Natural killer cell (primary cell): ENCODE results near the gene IRF9. TPM values are rescaled to one million over a fixed set of nuclear protein-coding genes. Genes with fewer than 3 reads are reported as not detected.
A peak's percentile ranks its signal among the peaks of the same experiment; 100 is the strongest.

Experiments
- ATAC-seq, 3 donors: fragments of 150-1000 bp in 2 of 3; fragments of 200-7000 bp in 1 of 3; cut with Tn5 transposase; 1 replicate in 1 of 3; 2 replicates in 2 of 3; pipeline ENCODE4 v1.10.0; 2021; ENCODE audit warnings: mild to moderate bottlenecking in 2 of 3, moderate library complexity in 2 of 3
- DNase-seq, 2 donors: peaks; one replicate each; pipeline versions ENCODE4 v3.0.0 to v3.0.0-alpha.2; 2013 to 2021; ENCODE audit warnings: mixed read lengths in 1 of 2
- H3K27ac ChIP-seq: one replicate; pipeline ENCODE4 v1.5.1; 2013; ENCODE audit warnings: mild to moderate bottlenecking, low read length
- H3K27me3 ChIP-seq: one replicate; pipeline ENCODE4 v1.6.1; 2013; ENCODE audit warnings: low read length; ENCODE audit not compliant: control insufficient read depth, insufficient read depth
- H3K36me3 ChIP-seq: one replicate; pipeline ENCODE4 v1.6.1; 2013; ENCODE audit warnings: low read length; ENCODE audit not compliant: control insufficient read depth, insufficient read depth
- H3K4me1 ChIP-seq: one replicate; pipeline ENCODE4 v1.6.1; 2013; ENCODE audit warnings: low read length; ENCODE audit not compliant: control insufficient read depth, insufficient read depth
- H3K4me3 ChIP-seq: one replicate; pipeline ENCODE4 v1.5.1; 2013; ENCODE audit warnings: low read length
- H3K9me3 ChIP-seq: one replicate; pipeline ENCODE4 v1.6.1; 2013; ENCODE audit warnings: low read length; ENCODE audit not compliant: control insufficient read depth, insufficient read depth
- H3K27ac Mint-ChIP-seq, 2 donors: one replicate each; pipeline ENCODE4 v1.8.0; 2022; ENCODE audit warnings: mild to moderate bottlenecking in 2 of 2, mixed read lengths in 2 of 2, moderate library complexity in 1 of 2
- H3K27me3 Mint-ChIP-seq, 2 donors: one replicate each; pipeline ENCODE4 v1.8.0; 2022; ENCODE audit warnings: low read depth in 2 of 2, mixed read lengths in 2 of 2
- H3K36me3 Mint-ChIP-seq: one replicate; pipeline ENCODE4 v1.8.0; 2022; ENCODE audit warnings: mixed read lengths
- H3K4me1 Mint-ChIP-seq, 2 donors: one replicate each; pipeline ENCODE4 v1.8.0; 2022; ENCODE audit warnings: mixed read lengths in 2 of 2
- H3K4me3 Mint-ChIP-seq: one replicate; pipeline ENCODE4 v1.8.0; 2022; ENCODE audit warnings: mild to moderate bottlenecking, moderate library complexity, mixed read lengths
- H3K9me3 Mint-ChIP-seq, 2 donors: one replicate each; pipeline ENCODE4 v1.8.0; 2022; ENCODE audit warnings: mixed read lengths in 2 of 2
- CTCF ChIP-seq: fragments of 200-600 bp; IDR thresholded peaks from one replicate; pipeline ENCODE4 v1.8.0; 2022; ENCODE audit warnings: antibody characterized with exemption
- WGBS: methylation state at CpG from one replicate; pipeline ENCODE4 v1.1.7; 2013; ENCODE audit warnings: missing lambda C conversion rate; ENCODE audit not compliant: insufficient coverage; 5-methylcytosine and 5-hydroxymethylcytosine counted together
- intact Hi-C: fragments of 100-400 bp; cut with micrococcal nuclease; formaldehyde crosslinking; loops from one replicate; pipeline ENCODE4 v1.14.2; 2022
- total RNA-seq, 4 donors: library from RNA; stranded (reverse); fragments of 120-200 nt in 1 of 4; gene quantifications; one replicate each; pipeline versions ENCODE4 v1.2.3 to v1.2.4, GENCODE V29; 2013 to 2022

Gene IRF9
- total RNA-seq, 3 donors from 2014 or later (not counting 1 experiment from before 2014, with no cell fraction given): 178 to 348 (median 319) TPM

GRCh38 chr14:24213866-24214662 is 53.0 kb downstream of the IRF9 start:
- Mint-ChIP-seq H3K27ac (peak overlapping the region; percentile 98 to 99), H3K27me3 (no peaks in the 10 kb centered on the region), H3K36me3 (peaks cover 15% of the 10 kb centered on the region), H3K4me3 (peak overlapping the region; percentile 99), H3K9me3 (no peaks in the 10 kb centered on the region), H3K4me1 (peaks cover 50 to 53% of the 10 kb centered on the region in 2 donors)
- Histone ChIP-seq H3K27ac (peak overlapping the region; percentile 93), H3K9me3 (no peaks in the 10 kb centered on the region), H3K4me3 (no peak overlapping the region), H3K4me1 (peaks cover 30% of the 10 kb centered on the region), H3K36me3 (peaks cover 24% of the 10 kb centered on the region), H3K27me3 (no peaks in the 10 kb centered on the region)
- DNase-seq: peak in 1 of 2 donors; percentile 7
- intact Hi-C loops: loop anchor here (1.0 to 2.0 kb wide), 4 partner anchors 19 to 100 kb away; partner anchors contain the start of genes DCAF11, IPO4, NRL and PSME2
- no peak for TF ChIP-seq CTCF
- WGBS: 96% methylated on average over 7 of the region's 7 CpGs
- ATAC-seq: no peak

- 0% methylated on average over 38 of the region's 40 CpGs for WGBS
- no peaks in the 10 kb centered on the region for H3K27me3 Mint-ChIP-seq
- intact Hi-C loops: loop anchor here (1.0 to 5.0 kb wide), 6 partner anchors 17 to 215 kb away; partner anchors contain the start of genes GMPR2, LTB4R, LTB4R2 and NEDD8
- H3K36me3 ChIP-seq: peaks cover 9% of the 10 kb centered on the region
- peaks cover 30% of the 10 kb centered on the region for H3K4me1 ChIP-seq
- peak within 1 kb of the TSS; percentile 98 to 99 for H3K27ac Mint-ChIP-seq
- peak within 1 kb of the TSS; percentile 82 for H3K27ac ChIP-seq
- H3K4me1 Mint-ChIP-seq: peaks cover 48 to 50% of the 10 kb centered on the region in 2 donors
- H3K9me3 Mint-ChIP-seq: no peaks in the 10 kb centered on the region
- ATAC-seq (peak; percentile 74 to 86 (median 74)), DNase-seq (peak; percentile 81 to 96)
- peak within 1 kb of the TSS; percentile 90 for H3K4me3 Mint-ChIP-seq
- TF ChIP-seq CTCF: peak; percentile 61
- H3K27me3 ChIP-seq: no peaks in the 10 kb centered on the region
- H3K9me3 ChIP-seq: no peaks in the 10 kb centered on the region
- peak within 1 kb of the TSS; percentile 63 for H3K4me3 ChIP-seq
- H3K36me3 Mint-ChIP-seq: peaks cover 6% of the 10 kb centered on the region
Measured at GRCh38 chr14:24215495-24216344, 54.7 kb downstream of the IRF9 start, which contains the start of gene MDP1. Gene MDP1 (minus strand): TSS chr14:24216066. CDS start chr14:24215955, 111 bp downstream.

Other genes with a start within 250 kb of the IRF9 start
- 10 to 100 TPM in 1 of 3 donors, 1 to 10 TPM in 2; 7.5 to 10.1 (median 9.9) TPM for gene DHRS4, start 207.5 kb upstream of the IRF9 start, total RNA-seq
- 10 to 100 TPM in 1 of 3 donors, 1 to 10 TPM in 2; 8.6 to 12.4 (median 9.7) TPM for gene DHRS4L2, start 172.3 kb upstream of the IRF9 start, total RNA-seq
- gene CARMIL3, start 109.3 kb upstream of the IRF9 start, total RNA-seq: 10 to 100 TPM; 17.8 to 28.6 (median 18.6) TPM
- gene CPNE6, start 89.7 kb upstream of the IRF9 start, total RNA-seq: not detected
- gene PCK2, start 67.0 kb upstream of the IRF9 start, total RNA-seq: 10 to 100 TPM in 2 of 3 donors, 1 to 10 TPM in 1; 9.8 to 13.8 (median 12.3) TPM
- 10 to 100 TPM; 77.5 to 99.3 (median 96.3) TPM for gene DCAF11, start 46.5 kb upstream of the IRF9 start, total RNA-seq
- 1 to 10 TPM in 2 of 3 donors, under 1 TPM in 1; 0.78 to 3.3 (median 2.8) TPM for gene NRL, start 46.3 kb upstream of the IRF9 start, total RNA-seq
- 1 to 10 TPM in 2 of 3 donors, under 1 TPM in 1; 0.80 to 2.8 (median 2.3) TPM for gene FITM1, start 30.6 kb upstream of the IRF9 start, total RNA-seq
- gene PSME1, start 25.1 kb upstream of the IRF9 start, total RNA-seq: 100 to 1,000 TPM; 315 to 345 (median 318) TPM
- 10 to 100 TPM in 2 of 3 donors, 1 to 10 TPM in 1; 9.3 to 12.3 (median 12.0) TPM for gene EMC9, start 19.7 kb upstream of the IRF9 start, total RNA-seq
- gene PSME2, start 14.7 kb upstream of the IRF9 start, total RNA-seq: 100 to 1,000 TPM; 193 to 237 (median 234) TPM
- gene RNF31, start 13.8 kb upstream of the IRF9 start, total RNA-seq: 100 to 1,000 TPM in 2 of 3 donors, 10 to 100 TPM in 1; 96.9 to 134 (median 125) TPM
- gene REC8, start 10.8 kb downstream of the IRF9 start, total RNA-seq: 100 to 1,000 TPM in 2 of 3 donors, 10 to 100 TPM in 1; 77.7 to 138 (median 103) TPM
- gene IPO4, start 27.6 kb downstream of the IRF9 start, total RNA-seq: 10 to 100 TPM; 46.2 to 61.5 (median 51.9) TPM
- gene TM9SF1, start 34.2 kb downstream of the IRF9 start, total RNA-seq: 10 to 100 TPM; 15.2 to 32.1 (median 28.7) TPM
- gene TSSK4, start 44.4 kb downstream of the IRF9 start, total RNA-seq: 1 to 10 TPM; 1.3 to 2.9 (median 1.5) TPM
- 100 to 1,000 TPM; 105 to 118 (median 115) TPM for gene CHMP4A, start 52.2 kb downstream of the IRF9 start, total RNA-seq
- 1 to 10 TPM; 4.0 to 6.1 (median 5.5) TPM for gene MDP1, start 54.8 kb downstream of the IRF9 start, total RNA-seq
- gene NEDD8, start 71.1 kb downstream of the IRF9 start, total RNA-seq: 100 to 1,000 TPM in 1 of 3 donors, 10 to 100 TPM in 2; 93.6 to 109 (median 95.9) TPM
- 10 to 100 TPM; 46.5 to 63.3 (median 53.3) TPM for gene GMPR2, start 71.7 kb downstream of the IRF9 start, total RNA-seq
- gene TINF2, start 81.4 kb downstream of the IRF9 start, total RNA-seq: 100 to 1,000 TPM; 158 to 269 (median 176) TPM
- gene TGM1, start 101.9 kb downstream of the IRF9 start, total RNA-seq: 1 to 10 TPM; 1.7 to 4.9 (median 4.7) TPM
- 10 to 100 TPM; 72.9 to 95.1 (median 88.5) TPM for gene RABGGTA, start 110.3 kb downstream of the IRF9 start, total RNA-seq
- gene DHRS1, start 138.5 kb downstream of the IRF9 start, total RNA-seq: 10 to 100 TPM; 39.8 to 59.0 (median 43.3) TPM
- 10 to 100 TPM; 34.9 to 47.8 (median 39.2) TPM for gene NOP9, start 138.6 kb downstream of the IRF9 start, total RNA-seq
- gene CIDEB, start 146.7 kb downstream of the IRF9 start, total RNA-seq: 10 to 100 TPM; 40.0 to 59.6 (median 46.6) TPM
- gene LTB4R2, start 148.9 kb downstream of the IRF9 start, total RNA-seq: 10 to 100 TPM; 27.6 to 40.5 (median 37.4) TPM
- 10 to 100 TPM; 33.5 to 55.7 (median 49.7) TPM for gene LTB4R, start 150.2 kb downstream of the IRF9 start, total RNA-seq
- 10 to 100 TPM in 2 of 3 donors, 1 to 10 TPM in 1; 9.8 to 17.6 (median 11.3) TPM for gene ADCY4, start 173.8 kb downstream of the IRF9 start, total RNA-seq
- gene RIPK3, start 178.7 kb downstream of the IRF9 start, total RNA-seq: 10 to 100 TPM; 36.1 to 58.2 (median 45.5) TPM
- gene NFATC4, start 206.9 kb downstream of the IRF9 start, total RNA-seq: not detected
- gene NYNRIN, start 237.7 kb downstream of the IRF9 start, total RNA-seq: under 1 TPM; 0.23 to 0.53 (median 0.42) TPM